Activated gamma-delta T cell (primary cell): ENCODE data around the gene OR2S2.
"Not testable (repeated sequence)": the region's sequence is repeated elsewhere in the genome, so short reads cannot be mapped to it uniquely, and the experiment has no call there.

ENCODE experiments used
- DNase-seq: peaks from one replicate; lab custom pipeline; 2025; lab: John Stamatoyannopoulos, UW

OR2S2 gene

GRCh38 chr9:35933550-35934067, 24.3 kb downstream of the OR2S2 start:
- no peak for DNase-seq

GRCh38 chr9:35932735-35933134, 25.2 kb downstream of the OR2S2 start:
- DNase-seq: no peak

- no peak for DNase-seq
These were observed 27.0 kb downstream of the OR2S2 start for GRCh38 chr9:35930989-35931388.

- DNase-seq: no peak
These were observed 27.4 kb downstream of the OR2S2 start for GRCh38 chr9:35930521-35930920.

GRCh38 chr9:35929453-35929718, 28.6 kb downstream of the OR2S2 start:
- DNase-seq: no peak

- DNase-seq: no peak
These were observed 29.1 kb downstream of the OR2S2 start for GRCh38 chr9:35928591-35929452.

- DNase-seq: no peak
These were observed 33.8 kb downstream of the OR2S2 start for GRCh38 chr9:35923927-35924763.

- no peak for DNase-seq
These were observed 34.4 kb downstream of the OR2S2 start for GRCh38 chr9:35923598-35923926.

GRCh38 chr9:35920051-35920620, 37.8 kb downstream of the OR2S2 start:
- DNase-seq: no peak

- no peak for DNase-seq
These were observed 38.5 kb downstream of the OR2S2 start for GRCh38 chr9:35919212-35920008.

- no peak for DNase-seq
These were observed 39.2 kb downstream of the OR2S2 start for GRCh38 chr9:35918780-35919179.

GRCh38 chr9:35917261-35917660, 40.7 kb downstream of the OR2S2 start:
- DNase-seq: no peak

GRCh38 chr9:35915681-35916294, 42.2 kb downstream of the OR2S2 start:
- no peak for DNase-seq

GRCh38 chr9:35914301-35914807, 43.6 kb downstream of the OR2S2 start:
- DNase-seq: no peak

- not testable (repeated sequence) for DNase-seq
These were observed 44.5 kb downstream of the OR2S2 start for GRCh38 chr9:35913429-35913828.

GRCh38 chr9:35912791-35913400, 45.1 kb downstream of the OR2S2 start:
- no peak for DNase-seq

GRCh38 chr9:35911690-35912089, 46.3 kb downstream of the OR2S2 start:
- DNase-seq: no peak

- DNase-seq: no peak
These were observed 47.2 kb downstream of the OR2S2 start for GRCh38 chr9:35910613-35911359.

GRCh38 chr9:35909687-35910612, 48.0 kb downstream of the OR2S2 start:
- DNase-seq: no peak
